Right atrium auricular region (tissue), 2 donors: ENCODE data around the gene FBXL20. TPM values are rescaled to one million over a fixed set of nuclear protein-coding genes. Genes with fewer than 3 reads are reported as not detected.

Experiments
- DNase-seq: peaks from one replicate; pipeline ENCODE4 v3.0.0-alpha.2; 2019; ENCODE audit warnings: low spot score
- H3K27ac ChIP-seq, 2 donors: fragments of 200-600 bp; sonication (generic); 1 replicate in 1 of 2; 2 replicates in 1 of 2; pipeline ENCODE4 v1.5.1; 2016 to 2019
- H3K27me3 ChIP-seq, 2 donors: fragments of 200-600 bp; sonication (generic); one replicate each; pipeline versions ENCODE4 v1.5.1 to v1.6.0; 2017 to 2019
- H3K36me3 ChIP-seq: fragments of 200-600 bp; sonication (generic); one replicate; pipeline ENCODE4 v1.5.1; 2016
- H3K4me1 ChIP-seq, 2 donors: fragments of 200-600 bp; sonication (generic); one replicate each; pipeline versions ENCODE4 v1.5.1 to v1.6.0; 2017 to 2019
- H3K4me3 ChIP-seq, 2 donors: fragments of 200-600 bp; sonication (generic); 1 replicate in 1 of 2; 2 replicates in 1 of 2; pipeline ENCODE4 v1.5.1; 2017 to 2019; ENCODE audit warnings: mild to moderate bottlenecking in 1 of 2, moderate library complexity in 1 of 2
- H3K9me3 ChIP-seq, 2 donors: fragments of 200-600 bp; sonication (generic); one replicate each; pipeline ENCODE4 v1.5.1; 2019
- CTCF ChIP-seq, 2 donors: fragments of 200-600 bp; sonication (generic); IDR thresholded peaks; one replicate each; pipeline ENCODE4 v1.5.1; 2019; ENCODE audit warnings: antibody characterized with exemption in 2 of 2
- total RNA-seq, 2 donors: library from RNA; depleted of rRNA; stranded (reverse); fragments of >200 nt; gene quantifications; one replicate each; pipeline ENCODE4 v1.1.0, GENCODE V29; 2016

The FBXL20 gene
- total RNA-seq, 2 donors from 2014 or later = 7.6 to 7.7 TPM

GRCh38 chr17:39235555-39236449, 165.6 kb downstream of the FBXL20 start:
- peak in 1 of 2 donors; percentile 58 for TF ChIP-seq CTCF (IDR thresholded peaks at IDR 0.05)
- H3K36me3 ChIP-seq = no peaks in the 10 kb centered on the region
- no peak overlapping the region for H3K4me3 ChIP-seq
- H3K27ac ChIP-seq = no peak overlapping the region
- no peaks in the 10 kb centered on the region for H3K9me3 ChIP-seq
- DNase-seq = no peak
- H3K4me1 ChIP-seq = peaks cover 0 to 18% of the 10 kb centered on the region in 2 donors
- no peaks in the 10 kb centered on the region for H3K27me3 ChIP-seq

- H3K27ac ChIP-seq = no peak overlapping the region
- no peaks in the 10 kb centered on the region for H3K9me3 ChIP-seq
- H3K27me3 ChIP-seq = no peaks in the 10 kb centered on the region
- peak; percentile 81 to 89 for TF ChIP-seq CTCF (IDR thresholded peaks at IDR 0.05)
- peak overlapping the region in 1 of 2 donors; percentile 8 for H3K4me3 ChIP-seq
- peaks cover 0 to 13% of the 10 kb centered on the region in 2 donors for H3K4me1 ChIP-seq
- DNase-seq = no peak
- no peaks in the 10 kb centered on the region for H3K36me3 ChIP-seq
Measured at GRCh38 chr17:39231591-39232551, 169.6 kb downstream of the FBXL20 start.

GRCh38 chr17:39231091-39231561, 170.3 kb downstream of the FBXL20 start:
- no peak for TF ChIP-seq CTCF (IDR thresholded peaks at IDR 0.05)
- H3K4me1 ChIP-seq = peaks cover 0 to 19% of the 10 kb centered on the region in 2 donors
- no peaks in the 10 kb centered on the region for H3K36me3 ChIP-seq
- no peaks in the 10 kb centered on the region for H3K27me3 ChIP-seq
- no peaks in the 10 kb centered on the region for H3K9me3 ChIP-seq
- no peak overlapping the region for H3K27ac ChIP-seq
- H3K4me3 ChIP-seq = no peak overlapping the region
- DNase-seq = no peak

GRCh38 chr17:39230361-39230760, 171.1 kb downstream of the FBXL20 start:
- Histone ChIP-seq H3K4me3 (no peak overlapping the region), H3K36me3 (no peaks in the 10 kb centered on the region), H3K9me3 (no peaks in the 10 kb centered on the region), H3K27me3 (no peaks in the 10 kb centered on the region), H3K4me1 (peaks cover 0 to 26% of the 10 kb centered on the region in 2 donors), H3K27ac (no peak overlapping the region)
- no peak for DNase-seq
- no peak for TF ChIP-seq CTCF (IDR thresholded peaks at IDR 0.05)

GRCh38 chr17:39229274-39229913, 172.0 kb downstream of the FBXL20 start:
- H3K36me3 ChIP-seq = no peaks in the 10 kb centered on the region
- no peak for DNase-seq
- H3K9me3 ChIP-seq = no peaks in the 10 kb centered on the region
- TF ChIP-seq CTCF (IDR thresholded peaks at IDR 0.05) = no peak
- no peak overlapping the region for H3K4me3 ChIP-seq
- peaks cover 0 to 35% of the 10 kb centered on the region in 2 donors for H3K4me1 ChIP-seq
- H3K27me3 ChIP-seq = no peaks in the 10 kb centered on the region
- no peak overlapping the region for H3K27ac ChIP-seq
